Epithelial cell of esophagus (primary cell): ENCODE results near the gene DDX25.

Source experiments
- DNase-seq: peaks from one replicate; pipeline ENCODE4 v3.0.0; 2010; ENCODE audit warnings: low read depth
- H3K4me3 ChIP-seq: 2 replicates; pipeline ENCODE4 v1.5.1; 2011; ENCODE audit warnings: mild to moderate bottlenecking, low read length, control low read depth
- CTCF ChIP-seq: IDR thresholded peaks from 2 replicates; pipeline ENCODE4 v1.5.1; 2011; ENCODE audit warnings: low read depth, mild to moderate bottlenecking, low read length, control low read depth, inconsistent platforms; ENCODE audit not compliant: insufficient read depth; ENCODE audit errors: missing control alignments

The DDX25 gene

GRCh38 chr11:125954945-125955640 is 50.8 kb downstream of the DDX25 start:
- H3K4me3 ChIP-seq = no peak overlapping the region
- TF ChIP-seq CTCF = no peak
- no peak for DNase-seq

GRCh38 chr11:125955856-125956255 is 51.5 kb downstream of the DDX25 start:
- TF ChIP-seq CTCF = no peak
- no peak overlapping the region for H3K4me3 ChIP-seq
- no peak for DNase-seq

GRCh38 chr11:125956391-125957134 is 52.3 kb downstream of the DDX25 start:
- TF ChIP-seq CTCF = no peak
- no peak overlapping the region for H3K4me3 ChIP-seq
- DNase-seq = no peak

- no peak overlapping the region for H3K4me3 ChIP-seq
- TF ChIP-seq CTCF = no peak
- no peak for DNase-seq
Measured at GRCh38 chr11:125957618-125958332, 53.5 kb downstream of the DDX25 start.

GRCh38 chr11:125958872-125959400 is 54.6 kb downstream of the DDX25 start:
- no peak for TF ChIP-seq CTCF
- no peak overlapping the region for H3K4me3 ChIP-seq
- no peak for DNase-seq

GRCh38 chr11:125959511-125959910 is 55.2 kb downstream of the DDX25 start:
- no peak overlapping the region for H3K4me3 ChIP-seq
- TF ChIP-seq CTCF = no peak
- no peak for DNase-seq
